Gastrocnemius medialis (tissue), 4 donors: ENCODE measurements around the gene ZC3H12A. TPM values are rescaled to one million over a fixed set of nuclear protein-coding genes. Genes with fewer than 3 reads are reported as not detected.

Experiments used
- ATAC-seq, 2 donors: fragments of 150-250 bp; one replicate each; pipeline ENCODE4 v1.9.1; 2016
- DNase-seq, 2 donors: peaks; one replicate each; pipeline ENCODE4 v3.0.0-alpha.2; 2019
- H3K27ac ChIP-seq, 4 donors: fragments of 200-600 bp; sonication (generic); 1 replicate in 1 of 4; 2 replicates in 3 of 4; pipeline ENCODE4 v1.5.1; 2016 to 2018; ENCODE audit warnings: mild to moderate bottlenecking in 2 of 4, moderate library complexity in 1 of 4
- H3K27me3 ChIP-seq, 3 donors: fragments of 200-600 bp; sonication (generic) in 2 of 3; 1 replicate in 1 of 3; 2 replicates in 2 of 3; pipeline versions ENCODE4 v1.5.1 to v1.6.0; 2016 to 2019; ENCODE audit warnings: mild to moderate bottlenecking in 1 of 3, moderate library complexity in 1 of 3
- H3K36me3 ChIP-seq, 2 donors: fragments of 200-600 bp; sonication (generic) in 1 of 2; one replicate each; pipeline ENCODE4 v1.5.1; 2017 to 2018
- H3K4me1 ChIP-seq, 2 donors: fragments of 200-600 bp; sonication (generic) in 1 of 2; one replicate each; pipeline ENCODE4 v1.5.1; 2016 to 2017; ENCODE audit warnings: mild to moderate bottlenecking in 2 of 2
- H3K4me3 ChIP-seq, 4 donors: fragments of 200-600 bp; sonication (generic) in 3 of 4; 1 replicate in 1 of 4; 2 replicates in 3 of 4; pipeline ENCODE4 v1.5.1; 2016 to 2019; ENCODE audit warnings: mild to moderate bottlenecking in 2 of 4
- H3K9me3 ChIP-seq, 3 donors: fragments of 200-600 bp; sonication (generic) in 2 of 3; 1 replicate in 1 of 3; 2 replicates in 2 of 3; pipeline ENCODE4 v1.5.1; 2016 to 2019
- CTCF ChIP-seq, 5 experiments: fragments of 450-650 bp in 3 of 5; fragments of 200-600 bp in 2 of 5; sonication (generic) in 2 of 5; IDR thresholded peaks in 4 of 5; conservative IDR thresholded peaks in 1 of 5; 1 replicate in 4 of 5; 2 replicates in 1 of 5; pipeline ENCODE4 v1.5.1; 2016 to 2019; ENCODE audit warnings: antibody characterized with exemption in 5 of 5, mild to moderate bottlenecking in 3 of 5, moderate library complexity in 3 of 5
- POLR2A ChIP-seq, 2 donors: fragments of 450-650 bp; IDR thresholded peaks; one replicate each; pipeline ENCODE4 v1.6.1; 2017; ENCODE audit warnings: antibody characterized with exemption in 2 of 2, mild to moderate bottlenecking in 2 of 2, moderate library complexity in 2 of 2
- in situ Hi-C, 4 donors: fragments of 200-750 bp; cut with MboI; loops; one replicate each; pipeline versions ENCODE4 v1.15.0 to v1.8.0; 2017; ENCODE audit warnings: low sequenced_read_pairs in 4 of 4
- intact Hi-C: fragments of 100-400 bp; cut with DNase I; formaldehyde crosslinking; loops from one replicate; pipeline ENCODE4 v1.15.1; 2023; ENCODE audit warnings: low total_unique reads
- total RNA-seq, 4 donors: library from RNA; depleted of rRNA; stranded (reverse); fragments of >200 nt; gene quantifications; one replicate each; pipeline versions ENCODE4 v1.1.0 to v1.2.3, GENCODE V29; 2016

ZC3H12A gene
- total RNA-seq, 4 donors from 2014 or later, result 5.3 to 27.1 (median 8.6) TPM

GRCh38 chr1:37477198-37477931 lies 3.0 kb downstream of the ZC3H12A start:
- H3K4me3 ChIP-seq, result peak overlapping the region; percentile 64 to 94 (median 93)
- ATAC-seq, result no peak
- in situ Hi-C loops, result loop anchor here in 1 of 4 donors (10.0 kb wide), 1 partner anchor 117 kb away; the partner anchor contains the start of gene GNL2
- peak overlapping the region; percentile 89 to 98 (median 97) for H3K27ac ChIP-seq
- intact Hi-C loops, result loop anchor here (5.0 to 10.0 kb wide), 2 partner anchors 380 to 527 kb away; partner anchors contain the start of genes FHL3 and MTF1
- H3K27me3 ChIP-seq, result no peaks in the 10 kb centered on the region
- H3K9me3 ChIP-seq, result no peaks in the 10 kb centered on the region
- TF ChIP-seq CTCF (IDR thresholded peaks at IDR 0.05 in 4 of 5, conservative IDR thresholded peaks at IDR 0.05 in 1 of 5), result no peak
- no peak for TF ChIP-seq POLR2A (IDR thresholded peaks at IDR 0.05)
- no peak for DNase-seq
- peaks cover 3 to 33% of the 10 kb centered on the region in 2 donors for H3K36me3 ChIP-seq
- H3K4me1 ChIP-seq, result peaks cover 59 to 69% of the 10 kb centered on the region in 2 donors

DNA sequence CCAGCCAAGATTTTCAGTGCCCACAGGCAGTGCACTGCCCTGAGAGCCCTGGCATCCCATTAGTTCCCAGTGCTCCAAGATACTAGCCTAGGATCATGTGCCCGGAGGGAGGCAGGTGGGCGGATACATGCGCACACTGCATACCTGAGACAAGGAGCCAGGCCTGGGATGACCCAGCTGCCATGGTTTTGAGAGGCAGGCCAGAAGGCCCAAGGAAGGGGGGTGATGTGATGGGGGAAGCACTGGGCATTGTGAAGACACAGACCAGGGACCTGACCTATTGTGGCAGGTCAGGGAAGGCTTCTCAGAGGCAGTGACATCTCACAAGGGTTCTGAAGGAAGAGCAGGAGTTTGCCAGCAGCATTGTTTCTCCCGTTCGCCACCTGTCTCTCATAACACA lies 3.6 kb downstream of the ZC3H12A start:
- in situ Hi-C loops (loop anchor here in 1 of 4 donors (10.0 kb wide), 1 partner anchor 117 kb away; the partner anchor contains the start of gene GNL2), intact Hi-C loops (loop anchor here (5.0 to 10.0 kb wide), 2 partner anchors 379 to 527 kb away; partner anchors contain the start of genes FHL3 and MTF1)
- Histone ChIP-seq H3K4me3 (peak overlapping the region; percentile 64 to 94 (median 93)), H3K4me1 (peaks cover 57 to 63% of the 10 kb centered on the region in 2 donors), H3K36me3 (peaks cover 3 to 39% of the 10 kb centered on the region in 2 donors), H3K27ac (peak overlapping the region; percentile 89 to 98 (median 97)), H3K9me3 (no peaks in the 10 kb centered on the region), H3K27me3 (no peaks in the 10 kb centered on the region)
- DNase-seq (no peak), ATAC-seq (no peak)
- TF ChIP-seq CTCF (IDR thresholded peaks at IDR 0.05 in 4 of 5, conservative IDR thresholded peaks at IDR 0.05 in 1 of 5) (no peak), POLR2A (IDR thresholded peaks at IDR 0.05) (no peak)

- no peak for TF ChIP-seq CTCF (IDR thresholded peaks at IDR 0.05 in 4 of 5, conservative IDR thresholded peaks at IDR 0.05 in 1 of 5)
- TF ChIP-seq POLR2A (IDR thresholded peaks at IDR 0.05), result no peak
- no peaks in the 10 kb centered on the region for H3K27me3 ChIP-seq
- peaks cover 3 to 44% of the 10 kb centered on the region in 2 donors for H3K36me3 ChIP-seq
- DNase-seq (no peak), ATAC-seq (no peak)
- H3K27ac ChIP-seq, result peak overlapping the region; percentile 89 to 98 (median 97)
- H3K4me3 ChIP-seq, result peak overlapping the region; percentile 55 to 94 (median 78)
- peaks cover 57 to 58% of the 10 kb centered on the region in 2 donors for H3K4me1 ChIP-seq
- no peaks in the 10 kb centered on the region for H3K9me3 ChIP-seq
- in situ Hi-C loops (loop anchor here in 1 of 4 donors (10.0 kb wide), 1 partner anchor 116 kb away; the partner anchor contains the start of gene GNL2), intact Hi-C loops (loop anchor here (5.0 to 10.0 kb wide), 2 partner anchors 379 to 526 kb away; partner anchors contain the start of genes FHL3 and MTF1)
These were observed 4.1 kb downstream of the ZC3H12A start for GRCh38 chr1:37478451-37478881.

GRCh38 chr1:37478890-37479254 lies 4.5 kb downstream of the ZC3H12A start:
- peaks cover 53 to 54% of the 10 kb centered on the region in 2 donors for H3K4me1 ChIP-seq
- intact Hi-C loops, result loop anchor here (5.0 to 10.0 kb wide), 2 partner anchors 378 to 526 kb away; partner anchors contain the start of genes FHL3 and MTF1
- DNase-seq, result no peak
- in situ Hi-C loops, result loop anchor here in 1 of 4 donors (10.0 kb wide), 1 partner anchor 116 kb away; the partner anchor contains the start of gene GNL2
- H3K9me3 ChIP-seq, result no peaks in the 10 kb centered on the region
- peak overlapping the region; percentile 55 to 94 (median 78) for H3K4me3 ChIP-seq
- TF ChIP-seq CTCF (IDR thresholded peaks at IDR 0.05 in 4 of 5, conservative IDR thresholded peaks at IDR 0.05 in 1 of 5) (no peak), POLR2A (IDR thresholded peaks at IDR 0.05) (no peak)
- H3K36me3 ChIP-seq, result peaks cover 3 to 48% of the 10 kb centered on the region in 2 donors
- H3K27me3 ChIP-seq, result no peaks in the 10 kb centered on the region
- ATAC-seq, result no peak
- H3K27ac ChIP-seq, result peak overlapping the region; percentile 89 to 98 (median 97)
